T-helper 22 cell (primary cell): ENCODE data around the gene GREB1L.
"Not testable (repeated sequence)": the region's sequence is repeated elsewhere in the genome, so short reads cannot be mapped to it uniquely, and the experiment has no call there.

Source experiments
- DNase-seq: peaks from one replicate; pipeline ENCODE4 v3.0.0-alpha.2; 2020; ENCODE audit warnings: low read depth

Gene GREB1L

DNA sequence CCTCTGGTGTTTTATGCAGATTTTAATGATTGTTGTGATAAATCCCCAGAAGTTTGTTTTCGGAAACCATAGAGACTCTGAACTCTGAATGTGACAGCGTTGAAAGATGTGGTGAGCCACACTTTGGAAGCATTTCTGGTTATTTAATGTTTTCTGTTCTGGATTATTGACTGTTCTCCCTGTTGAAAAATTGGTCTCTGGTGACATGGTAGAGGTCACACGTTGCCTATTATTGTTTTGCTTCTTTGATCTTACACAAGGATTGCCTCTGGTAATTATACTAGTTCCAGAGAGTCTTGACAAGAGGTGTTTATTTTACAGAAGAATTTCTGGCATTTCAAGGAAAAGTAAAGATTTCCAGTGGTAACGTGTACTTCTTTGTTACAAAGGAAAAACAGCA lies 127.1 kb downstream of the GREB1L start:
- DNase-seq: no peak

DNA sequence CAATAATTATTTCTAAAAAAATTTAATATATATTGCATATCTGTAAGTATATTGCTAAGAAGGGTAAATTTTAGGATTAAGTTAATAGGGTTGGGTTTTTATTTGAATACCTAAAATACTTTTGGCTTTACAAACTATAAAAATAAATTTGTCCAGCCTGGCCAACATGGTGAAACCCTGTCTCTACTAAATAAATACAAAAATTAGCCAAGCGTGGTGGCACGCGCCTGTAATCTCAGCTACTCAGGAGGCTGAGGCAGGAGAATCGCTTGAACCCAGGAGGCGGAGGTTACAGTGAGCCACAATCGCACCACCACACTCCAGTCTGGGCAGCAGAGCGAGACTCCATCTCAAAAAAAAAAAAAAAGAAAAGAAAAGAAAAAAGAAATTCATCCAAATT lies 127.6 kb downstream of the GREB1L start:
- not testable (repeated sequence) for DNase-seq

DNA sequence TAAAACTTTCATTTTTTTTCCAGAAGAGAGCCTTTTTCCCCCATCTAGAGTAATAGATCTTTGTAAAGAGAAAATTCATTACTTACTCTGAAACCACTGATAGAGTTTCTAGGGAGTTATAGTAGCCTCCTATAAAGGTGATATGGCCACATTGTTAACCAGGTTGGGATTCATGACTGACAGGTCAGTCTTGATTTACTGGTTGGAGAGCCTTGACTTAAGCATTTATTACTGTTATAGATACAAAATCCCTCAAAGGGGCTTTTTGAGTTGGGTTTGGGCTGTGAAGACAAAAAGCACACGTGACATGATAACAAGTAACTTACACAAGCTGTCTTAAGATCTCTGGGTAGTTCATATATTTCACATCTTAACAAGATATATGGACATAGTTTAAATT lies 141.0 kb downstream of the GREB1L start:
- no peak for DNase-seq

DNA sequence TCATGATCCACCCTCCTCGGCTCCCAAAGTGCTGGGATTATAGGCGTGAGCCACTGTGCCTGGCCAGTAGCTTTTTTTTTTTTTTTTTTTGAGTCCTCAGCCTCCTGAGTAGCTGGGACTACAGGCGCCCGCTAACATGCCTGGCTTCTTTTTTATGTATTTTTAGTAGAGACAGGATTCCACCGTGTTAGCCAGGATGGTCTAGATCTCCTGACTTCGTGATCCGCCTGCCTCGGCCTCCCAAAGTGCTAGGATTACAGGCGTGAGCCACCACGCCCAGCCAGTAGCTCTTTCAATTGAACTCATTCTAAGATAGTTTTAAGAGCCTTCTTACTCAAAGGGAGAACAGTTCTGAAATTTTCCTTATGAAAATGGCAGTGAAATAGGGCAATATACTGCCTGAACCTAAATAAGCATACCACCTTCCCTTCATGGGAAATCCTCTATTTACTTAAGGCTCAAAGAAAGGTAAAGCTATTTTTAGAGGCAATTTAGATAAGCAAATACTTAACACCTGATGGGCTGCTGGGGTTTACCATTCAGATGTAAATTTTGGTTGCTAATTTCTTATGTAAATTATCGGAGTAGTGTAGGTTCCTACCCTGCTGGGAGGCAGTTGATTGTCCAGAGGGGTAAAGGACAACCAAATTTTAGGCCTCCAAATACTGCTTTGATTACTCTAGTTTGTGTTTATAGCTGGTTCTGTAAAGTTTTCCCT lies 144.7 kb downstream of the GREB1L start:
- no peak for DNase-seq

DNA sequence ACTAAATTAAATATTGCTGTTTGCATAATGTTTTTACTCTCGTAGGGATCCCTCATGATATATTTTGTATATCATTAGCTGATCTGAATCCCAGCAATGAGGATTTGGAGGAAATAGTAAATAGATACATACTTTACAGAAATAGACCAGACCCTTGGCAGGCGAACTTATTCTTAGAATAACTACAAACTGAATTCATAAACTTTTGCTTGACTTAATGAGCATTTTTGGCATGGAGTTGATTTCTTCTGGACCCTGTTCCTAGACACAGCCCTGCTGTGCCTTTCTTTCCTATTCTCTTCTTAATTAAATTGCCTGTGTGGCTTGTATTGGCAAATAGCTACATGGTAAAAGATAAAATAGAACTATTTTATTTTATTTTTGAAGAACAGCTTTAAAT lies 145.9 kb downstream of the GREB1L start:
- DNase-seq: no peak

DNA sequence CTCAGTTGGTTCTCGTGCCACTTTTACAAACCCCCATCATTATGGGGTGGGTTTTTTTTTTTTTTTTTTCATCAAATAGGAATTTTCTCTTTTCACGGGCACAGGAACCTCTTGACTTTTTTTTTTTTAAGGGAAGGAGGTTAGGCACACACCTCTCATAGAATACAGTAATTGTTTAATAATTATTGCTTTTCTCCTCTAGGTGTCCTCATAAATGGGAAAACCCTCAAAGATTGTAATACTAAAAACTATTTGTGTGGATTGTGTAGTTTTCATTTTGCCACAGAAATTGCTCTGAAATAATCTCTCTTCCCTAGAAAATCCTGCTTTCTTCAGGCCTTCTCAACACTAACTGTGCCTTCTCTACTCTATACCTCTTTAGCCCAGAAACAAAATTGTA lies 147.3 kb downstream of the GREB1L start:
- no peak for DNase-seq

DNA sequence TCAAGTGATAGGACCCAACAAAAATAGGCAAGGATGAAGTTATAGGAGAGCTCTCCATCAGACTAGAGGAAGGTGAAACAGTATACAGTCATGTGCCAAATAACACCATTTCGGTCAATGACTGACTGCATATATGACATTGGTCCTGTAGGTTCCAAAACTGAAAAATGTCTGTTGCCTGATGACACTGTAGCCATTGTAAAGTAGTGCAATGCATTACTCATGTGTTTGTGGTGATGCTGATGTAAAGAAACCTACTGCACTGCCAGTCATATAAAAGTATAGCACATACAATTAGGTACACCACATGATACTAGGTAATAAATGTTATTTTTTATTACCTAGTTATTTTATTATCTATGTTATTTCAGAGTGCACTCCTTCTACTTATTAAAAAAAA lies 147.9 kb downstream of the GREB1L start:
- no peak for DNase-seq

DNA sequence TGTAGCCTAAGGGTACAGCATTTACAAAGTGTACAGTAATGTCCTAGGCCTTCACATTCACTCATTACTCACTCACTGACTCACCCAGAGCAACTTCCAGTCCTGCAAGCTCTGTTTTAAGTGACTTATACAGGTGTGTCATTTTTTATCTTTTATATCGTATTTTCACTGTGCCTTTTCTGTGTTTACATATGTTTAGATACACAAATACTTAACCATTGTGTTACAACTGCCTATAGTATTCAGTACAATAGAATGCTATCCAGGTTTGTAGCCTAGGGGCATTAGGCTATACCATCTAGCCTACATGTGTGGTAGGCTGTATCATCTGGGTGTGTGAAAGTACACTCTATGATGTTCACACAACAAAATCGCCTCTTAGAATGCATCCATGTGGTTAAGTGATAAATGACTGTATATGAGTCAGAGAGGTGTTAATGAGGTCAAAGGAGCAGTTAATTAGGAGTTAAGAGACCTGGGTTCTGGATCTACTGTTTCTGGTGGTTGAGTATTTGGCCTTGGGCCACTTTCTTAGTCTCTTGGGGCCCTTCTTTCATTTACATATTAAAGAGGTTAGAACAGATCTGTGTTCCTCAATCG lies 149.1 kb downstream of the GREB1L start:
- DNase-seq: no peak

DNA sequence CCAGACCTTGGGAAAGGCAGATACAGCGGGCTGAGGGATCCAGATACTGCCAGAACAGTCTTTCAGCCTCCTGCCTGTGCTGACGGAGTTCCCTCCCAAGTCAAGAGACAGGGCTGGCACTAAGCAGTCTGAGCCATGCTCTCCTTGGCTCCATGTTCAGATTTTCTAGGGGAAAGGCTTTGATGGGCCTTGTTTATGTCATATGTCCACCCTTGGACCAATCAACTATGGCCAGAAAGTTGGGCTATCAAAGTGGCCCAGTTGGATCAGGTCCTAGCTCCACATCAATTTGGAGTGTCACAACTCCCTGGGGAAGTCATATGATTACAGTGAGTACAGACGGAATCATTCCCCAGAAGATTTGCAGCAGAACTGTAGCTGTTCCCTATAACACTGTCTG lies 152.0 kb downstream of the GREB1L start:
- DNase-seq: no peak

DNA sequence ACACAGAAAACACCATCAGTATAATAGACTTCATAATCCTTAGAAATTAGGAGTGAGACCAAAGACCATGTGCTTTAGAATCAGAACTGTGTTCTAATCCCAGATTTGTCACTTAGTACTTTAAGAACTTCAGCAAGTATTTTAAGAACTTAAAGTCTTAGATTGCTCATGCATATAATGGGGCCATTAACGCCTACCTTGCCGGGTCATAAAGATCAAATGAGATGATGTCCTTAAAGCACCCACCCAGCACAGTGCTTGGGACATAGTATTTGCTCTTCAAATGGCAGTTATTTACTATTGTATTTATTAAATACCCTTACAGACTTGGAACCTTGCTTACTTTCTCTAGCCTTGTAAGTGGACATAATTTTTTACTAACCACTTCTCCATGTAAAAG lies 156.1 kb downstream of the GREB1L start:
- no peak for DNase-seq

DNA sequence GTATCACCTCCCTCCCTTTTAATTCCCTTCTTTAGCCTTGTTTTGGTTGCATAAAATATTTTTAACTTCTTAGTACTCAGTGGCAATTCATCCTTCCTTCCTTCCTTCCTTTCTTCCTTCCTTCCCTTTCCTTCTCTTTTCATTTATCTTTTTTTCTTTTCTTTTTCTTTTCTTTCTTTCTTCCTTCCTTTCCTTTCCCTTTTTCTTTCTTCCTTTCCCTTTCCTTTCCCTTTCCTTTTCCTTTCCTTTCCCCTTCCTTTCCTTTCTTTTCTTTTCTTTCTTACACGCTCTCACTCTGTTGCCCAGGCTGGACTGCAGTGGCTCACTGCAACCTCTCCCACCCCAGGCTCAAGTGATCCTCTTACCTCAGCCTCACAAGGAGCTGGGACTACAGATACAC lies 160.2 kb downstream of the GREB1L start:
- DNase-seq: no peak

DNA sequence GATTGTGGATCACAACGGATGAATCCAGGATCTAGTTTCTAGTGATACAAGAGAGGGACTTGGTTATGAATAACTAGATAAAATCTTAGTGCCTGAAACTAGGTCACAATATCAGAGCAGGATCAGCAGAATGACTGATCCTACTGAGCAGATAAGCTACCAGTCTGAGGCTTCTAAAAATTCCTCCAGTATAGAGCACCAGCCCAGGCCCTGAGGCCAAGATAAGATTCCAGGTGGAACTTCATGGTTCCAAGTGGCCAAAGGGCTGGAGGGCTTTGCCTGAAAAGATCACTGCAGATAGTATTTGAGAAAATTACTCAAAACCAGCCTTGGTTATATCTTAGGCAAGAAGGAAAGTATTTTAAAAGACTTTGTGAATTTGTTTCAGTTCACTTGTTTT lies 162.4 kb downstream of the GREB1L start:
- no peak for DNase-seq

DNA sequence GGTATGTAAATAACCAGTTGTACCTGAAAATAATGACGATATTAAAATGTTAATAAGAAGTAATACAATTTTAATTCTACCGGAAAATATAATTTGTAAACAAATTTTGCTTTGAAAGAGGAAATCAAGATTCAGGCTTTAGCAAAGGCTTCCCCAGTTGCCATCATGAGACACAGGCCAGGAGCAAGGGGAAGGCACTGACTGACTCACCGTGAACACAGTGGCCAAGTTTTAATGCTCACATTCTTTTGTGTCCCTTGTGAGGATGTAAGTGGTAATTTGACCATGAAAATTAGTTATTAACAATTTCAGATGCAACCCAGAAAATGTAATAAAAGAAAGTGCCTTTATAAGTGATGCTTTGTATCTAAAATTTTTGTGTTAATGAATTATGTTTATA lies 164.1 kb downstream of the GREB1L start:
- DNase-seq: no peak

DNA sequence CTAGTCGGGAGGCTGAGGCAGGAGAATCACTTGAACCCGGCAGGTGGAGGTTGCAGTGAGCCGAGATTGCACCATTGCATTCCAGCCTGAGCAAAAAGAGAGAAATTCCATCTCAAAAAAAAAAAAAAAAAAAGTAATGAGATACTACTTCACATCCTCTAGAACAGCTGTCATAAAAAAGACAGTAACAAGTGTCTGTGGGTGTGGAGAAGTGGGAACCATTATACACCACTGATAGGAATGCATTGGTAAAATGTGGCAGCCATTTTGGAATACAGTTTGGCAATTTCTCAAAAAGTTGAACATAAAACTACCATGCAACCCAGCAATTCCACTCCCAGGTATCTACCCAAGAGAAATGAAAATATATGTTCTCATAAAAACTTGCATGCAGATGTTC lies 166.6 kb downstream of the GREB1L start:
- no peak for DNase-seq

DNA sequence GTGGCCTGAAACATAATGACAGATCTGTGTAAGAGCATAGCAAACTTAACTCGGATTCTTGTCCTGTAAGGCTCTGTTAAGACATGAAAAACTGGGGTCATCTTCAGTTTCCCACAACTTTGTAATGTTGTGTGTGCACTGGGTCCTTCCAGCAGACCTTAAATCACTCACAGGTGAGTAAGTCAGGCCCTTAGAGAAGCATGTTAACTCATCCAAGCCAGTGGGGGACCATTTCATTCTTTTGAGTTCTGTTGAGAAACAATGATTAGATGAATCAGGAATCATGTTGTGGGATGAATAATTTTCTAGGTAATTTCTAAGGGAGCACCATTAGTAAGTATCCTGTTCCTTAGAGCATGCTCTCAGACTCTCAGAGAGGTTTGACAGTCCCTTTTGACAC lies 191.4 kb downstream of the GREB1L start:
- DNase-seq: no peak

DNA sequence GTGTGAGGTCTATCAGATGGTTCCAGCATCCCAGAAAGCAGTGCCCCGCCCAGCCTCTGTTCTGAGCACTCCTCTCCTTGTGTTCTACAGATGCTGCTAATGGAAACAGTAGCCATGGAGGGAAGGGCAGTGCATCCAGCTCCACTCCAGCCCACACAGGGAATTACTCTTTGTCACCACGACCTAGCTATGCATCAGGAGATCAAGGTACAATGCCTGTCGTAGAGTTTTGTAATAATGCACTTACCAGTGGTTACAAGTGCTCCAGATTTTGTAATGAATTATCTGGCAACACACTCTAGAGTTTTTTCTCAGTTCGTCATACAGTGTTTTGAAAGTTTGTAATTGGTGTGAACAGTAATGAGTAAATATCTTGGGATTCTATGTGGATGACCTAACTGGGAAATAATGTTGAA lies 197.4 kb downstream of the GREB1L start:
- no peak for DNase-seq

DNA sequence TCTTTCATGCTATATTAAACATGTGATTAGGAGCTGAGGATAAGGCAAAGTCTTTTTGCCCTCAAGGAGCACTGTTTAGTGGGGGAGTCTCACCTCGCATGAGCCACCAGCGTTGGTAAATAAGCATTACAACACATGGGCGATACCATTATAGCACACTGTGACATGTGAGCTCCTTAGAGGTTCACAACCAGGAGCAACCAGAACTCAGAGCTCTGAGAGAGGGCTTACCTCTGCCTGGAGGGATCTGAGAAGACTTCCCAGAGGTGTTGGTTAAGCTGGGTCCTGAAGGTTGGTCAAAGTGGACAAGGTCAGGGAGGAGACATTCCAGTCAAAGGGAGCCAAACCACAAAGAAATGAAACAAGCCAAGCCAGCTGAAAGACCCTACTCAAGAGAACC lies 199.6 kb downstream of the GREB1L start:
- DNase-seq: no peak

DNA sequence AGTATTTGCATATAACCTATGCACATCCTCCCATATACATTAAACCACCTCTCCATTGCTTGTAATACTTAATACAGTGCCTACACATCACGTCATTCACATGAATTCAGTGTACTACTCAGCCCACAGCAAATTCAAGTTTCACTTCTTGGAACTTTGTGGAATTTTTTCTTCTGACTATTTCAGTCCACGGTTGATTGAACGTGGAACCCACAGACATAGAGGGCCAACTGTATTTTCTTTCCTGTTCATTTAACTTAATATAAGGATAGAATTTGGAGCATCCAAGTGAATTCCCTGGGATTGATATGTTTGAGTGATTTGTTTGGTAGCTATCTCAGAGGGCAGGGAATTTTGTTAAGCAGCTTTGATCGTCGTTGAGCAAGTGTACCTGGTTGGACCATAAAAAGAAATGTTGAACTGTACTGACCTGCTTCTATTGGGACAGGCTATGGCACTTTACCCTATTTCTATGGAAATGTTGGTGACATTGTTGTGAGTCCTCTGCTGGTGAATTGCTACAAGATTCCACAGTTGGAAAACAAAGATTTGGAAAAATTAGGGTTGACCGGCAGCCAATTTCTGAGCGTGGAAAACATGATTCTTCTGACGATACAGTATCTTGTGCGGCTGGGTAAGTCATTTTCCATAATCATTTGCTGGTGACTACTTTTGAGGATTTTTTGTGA lies 201.9 kb downstream of the GREB1L start:
- DNase-seq: no peak

DNA sequence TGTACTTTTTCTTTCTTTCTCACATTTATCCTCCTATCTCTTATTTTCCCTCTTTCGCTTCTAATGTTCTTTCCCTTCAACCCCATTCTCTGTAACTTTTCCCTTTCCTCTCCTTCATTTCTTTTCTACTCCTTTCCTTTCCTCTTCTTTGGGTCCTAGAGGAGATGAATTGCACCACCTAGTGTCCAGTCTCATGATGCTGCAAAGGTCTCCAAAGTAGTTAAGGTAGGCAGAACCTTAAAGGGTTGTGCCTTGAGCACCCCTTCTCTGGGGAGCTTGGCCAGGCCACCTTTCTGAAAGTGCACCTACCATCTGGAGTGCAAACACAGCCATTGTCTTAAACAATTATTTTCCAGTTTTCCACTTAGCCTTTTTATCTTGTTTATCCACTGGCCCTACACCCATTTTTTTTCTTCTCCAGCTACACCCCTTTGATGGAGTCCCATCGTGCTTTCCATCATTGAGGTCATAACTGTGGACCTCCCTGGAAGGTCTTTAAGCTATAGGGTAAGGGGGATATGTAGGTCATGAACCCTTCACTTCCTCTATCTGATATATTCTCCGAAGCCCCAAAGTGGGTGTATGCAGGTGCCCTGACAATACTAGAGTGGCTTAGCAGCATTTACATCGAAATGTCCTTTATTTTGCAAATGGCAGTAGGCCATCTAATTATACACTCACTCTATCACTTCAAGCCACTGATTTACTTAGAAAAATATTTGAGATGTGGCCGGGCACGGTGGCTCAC lies 202.6 kb downstream of the GREB1L start:
- DNase-seq: no peak

DNA sequence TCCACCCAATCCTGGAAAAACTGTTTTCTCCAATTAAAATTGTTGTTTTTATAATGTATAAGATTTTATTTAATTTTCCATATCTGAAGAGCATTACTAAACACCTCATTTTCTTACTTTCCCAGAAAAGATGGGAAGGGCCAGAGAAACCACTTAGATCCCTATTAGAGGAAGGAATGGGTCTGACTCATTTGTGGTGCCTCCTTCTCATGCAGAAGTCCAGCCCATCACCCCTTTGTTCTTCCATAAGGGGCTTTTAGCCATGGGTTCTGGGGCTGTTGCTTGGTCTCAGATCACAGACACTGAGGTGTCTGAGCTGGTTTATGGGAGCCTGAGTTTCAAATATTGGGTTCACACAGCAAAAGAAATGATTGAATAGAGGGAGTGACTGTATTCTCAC lies 206.3 kb downstream of the GREB1L start:
- no peak for DNase-seq

DNA sequence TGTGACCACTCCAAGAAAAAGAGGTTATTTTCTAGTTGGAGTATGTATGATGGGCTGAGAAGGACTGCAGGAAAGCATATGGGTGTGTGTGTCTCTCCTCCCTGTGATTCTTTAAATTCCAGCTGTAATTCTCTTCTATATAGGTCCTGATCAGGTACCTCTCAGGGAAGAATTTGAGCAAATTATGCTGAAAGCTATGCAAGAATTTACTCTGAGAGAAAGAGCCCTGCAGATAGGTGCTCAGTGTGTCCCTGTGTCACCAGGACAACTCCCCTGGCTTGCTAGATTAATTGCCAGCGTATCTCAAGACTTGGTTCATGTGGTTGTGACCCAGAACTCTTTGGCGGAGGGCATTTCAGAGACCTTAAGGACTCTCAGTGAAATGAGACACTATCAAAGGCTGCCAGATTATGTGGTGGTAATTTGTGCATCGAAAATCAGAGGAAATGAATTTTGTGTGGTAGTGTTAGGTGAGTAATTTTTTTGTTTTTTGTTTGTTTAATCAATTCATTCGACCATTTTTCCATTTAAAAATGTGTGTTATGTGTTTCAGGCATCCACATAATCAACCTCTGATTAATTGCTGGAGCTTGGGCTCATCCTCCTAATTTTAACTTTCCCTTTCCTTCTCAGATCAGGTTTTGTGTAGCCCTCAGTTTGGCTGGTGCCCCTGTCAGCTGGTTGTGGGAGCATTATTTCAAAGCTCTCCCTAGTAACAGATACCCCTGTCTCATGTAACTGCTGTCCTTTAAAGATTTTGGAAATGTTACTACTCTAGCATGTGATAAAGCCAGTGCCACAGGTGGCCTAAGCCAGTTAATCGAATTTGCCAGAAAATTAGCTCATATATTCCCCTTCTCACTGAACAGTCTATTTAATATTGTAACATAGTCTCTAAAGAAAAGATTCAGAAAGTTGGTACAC lies 207.6 kb downstream of the GREB1L start:
- no peak for DNase-seq

DNA sequence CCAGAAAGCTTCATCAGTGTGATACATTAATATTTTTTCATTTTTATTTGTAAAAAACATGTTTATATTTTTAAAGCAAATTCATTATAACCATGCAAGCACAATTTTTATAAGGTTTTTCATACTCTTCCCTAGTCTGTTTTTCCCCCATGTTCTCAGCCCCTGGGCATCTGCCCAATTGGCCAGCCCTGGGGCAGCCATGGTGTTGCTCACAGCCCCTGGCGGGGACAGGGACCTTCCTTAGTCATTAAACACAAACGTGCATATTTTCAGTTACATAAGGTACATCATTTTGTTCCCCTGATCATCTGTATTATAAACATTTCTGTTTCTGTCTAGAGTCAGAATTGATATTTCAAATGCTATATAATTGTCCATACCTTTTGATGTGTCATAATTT lies 208.5 kb downstream of the GREB1L start:
- DNase-seq: no peak
